BLaER1 (cell line): ENCODE measurements around the gene NT5DC4.

ENCODE experiments used
- H3K27ac ChIP-seq: shearing (Covaris generic); formaldehyde crosslinking; 2 replicates; pipeline ENCODE4 v1.8.1; 2022
- H3K27me3 ChIP-seq: shearing (Covaris generic); formaldehyde crosslinking; 2 replicates; pipeline ENCODE4 v1.8.1; 2022
- H3K36me3 ChIP-seq: shearing (Covaris generic); formaldehyde crosslinking; 2 replicates; pipeline ENCODE4 v1.8.1; 2022
- H3K4me1 ChIP-seq: shearing (Covaris generic); formaldehyde crosslinking; 2 replicates; pipeline ENCODE4 v1.8.1; 2022
- H3K4me2 ChIP-seq: shearing (Covaris generic); formaldehyde crosslinking; 2 replicates; pipeline ENCODE4 v1.8.1; 2022
- H3K4me3 ChIP-seq: shearing (Covaris generic); formaldehyde crosslinking; 2 replicates; pipeline ENCODE4 v1.8.1; 2022
- H3K9ac ChIP-seq: shearing (Covaris generic); formaldehyde crosslinking; 2 replicates; pipeline ENCODE4 v1.8.1; 2022
- H3K9me3 ChIP-seq: shearing (Covaris generic); formaldehyde crosslinking; 2 replicates; pipeline ENCODE4 v1.8.1; 2022
- H4K20me1 ChIP-seq: shearing (Covaris generic); formaldehyde crosslinking; 2 replicates; pipeline ENCODE4 v1.8.1; 2022
- Cebpa-rat ChIP-seq: shearing (Covaris generic); IDR thresholded peaks from 2 replicates; pipeline ENCODE4 v1.8.1; 2022

NT5DC4 gene

DNA sequence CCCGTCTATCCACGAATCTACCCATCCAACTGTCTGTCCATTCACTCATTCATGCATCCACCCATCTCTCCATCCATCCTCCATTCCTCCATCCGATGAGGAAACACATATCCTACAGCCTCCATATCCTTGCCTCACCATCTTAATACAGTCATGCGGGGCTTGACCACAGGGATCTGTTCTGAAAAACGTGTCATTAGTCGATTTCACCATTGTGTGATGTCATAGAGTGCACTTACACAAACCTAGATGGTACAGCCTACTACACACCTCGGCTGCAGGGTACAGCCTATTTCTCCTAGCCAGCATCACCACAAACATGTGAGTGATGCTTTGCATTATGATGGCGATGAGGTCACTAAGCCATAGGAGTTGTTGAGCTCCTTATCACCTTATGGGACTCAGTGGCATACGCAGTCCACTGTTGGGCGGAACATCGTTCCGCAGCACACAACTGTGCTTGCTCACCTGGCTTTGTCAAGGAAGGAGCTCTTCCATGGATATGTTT, 1.9 kb upstream of the NT5DC4 start:
- Histone ChIP-seq H3K4me2 (no peak overlapping the region), H3K4me3 (no peak overlapping the region), H3K9ac (no peak overlapping the region), H3K4me1 (peaks cover 9% of the 10 kb centered on the region), H4K20me1 (no peaks in the 10 kb centered on the region), H3K36me3 (no peaks in the 10 kb centered on the region), H3K27me3 (no peaks in the 10 kb centered on the region), H3K9me3 (no peaks in the 10 kb centered on the region; the same call in 1 of the 2 replicates), H3K27ac (no peak overlapping the region)
- TF ChIP-seq Cebpa-rat: no peak

DNA sequence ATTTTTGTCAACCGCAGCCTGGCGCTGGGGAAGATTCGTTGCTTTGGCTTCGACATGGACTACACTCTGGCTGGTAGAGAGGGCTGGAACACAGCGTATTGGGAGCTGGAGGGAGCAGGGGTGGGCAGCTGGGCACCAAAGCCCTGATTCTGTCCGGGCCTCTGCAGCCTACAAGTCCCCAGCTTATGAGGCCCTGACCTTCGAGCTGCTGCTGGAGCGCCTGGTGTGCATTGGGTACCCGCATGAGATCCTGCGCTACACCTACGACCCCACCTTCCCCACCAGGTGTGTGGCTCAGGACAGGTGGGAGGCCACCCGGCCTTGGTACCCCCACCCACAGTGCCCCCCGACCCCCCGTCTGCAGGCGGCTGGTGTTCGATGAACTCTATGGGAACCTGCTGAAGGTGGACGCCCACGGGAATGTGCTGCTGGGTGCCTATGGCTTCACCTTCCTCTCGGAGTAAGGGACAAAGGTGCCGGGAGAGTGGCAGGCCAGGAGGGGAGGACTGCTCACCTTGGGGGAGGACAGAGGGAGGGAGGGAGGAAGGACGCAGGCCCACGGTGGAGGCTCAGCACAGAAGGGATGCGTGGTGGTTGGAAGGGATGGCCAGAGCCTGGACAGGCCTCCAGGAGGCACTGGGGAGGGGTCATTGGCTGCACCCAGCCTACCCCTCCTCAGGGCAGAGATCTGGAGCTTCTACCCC, 1.2 kb downstream of the NT5DC4 start:
- Histone ChIP-seq H3K27me3 (no peaks in the 10 kb centered on the region), H3K36me3 (no peaks in the 10 kb centered on the region), H3K4me1 (peaks cover 17% of the 10 kb centered on the region), H3K4me2 (no peak overlapping the region), H3K4me3 (no peak overlapping the region), H3K27ac (no peak overlapping the region), H3K9ac (no peak overlapping the region), H4K20me1 (no peaks in the 10 kb centered on the region), H3K9me3 (no peaks in the 10 kb centered on the region; the same call in 1 of the 2 replicates)
- TF ChIP-seq Cebpa-rat: no peak

DNA sequence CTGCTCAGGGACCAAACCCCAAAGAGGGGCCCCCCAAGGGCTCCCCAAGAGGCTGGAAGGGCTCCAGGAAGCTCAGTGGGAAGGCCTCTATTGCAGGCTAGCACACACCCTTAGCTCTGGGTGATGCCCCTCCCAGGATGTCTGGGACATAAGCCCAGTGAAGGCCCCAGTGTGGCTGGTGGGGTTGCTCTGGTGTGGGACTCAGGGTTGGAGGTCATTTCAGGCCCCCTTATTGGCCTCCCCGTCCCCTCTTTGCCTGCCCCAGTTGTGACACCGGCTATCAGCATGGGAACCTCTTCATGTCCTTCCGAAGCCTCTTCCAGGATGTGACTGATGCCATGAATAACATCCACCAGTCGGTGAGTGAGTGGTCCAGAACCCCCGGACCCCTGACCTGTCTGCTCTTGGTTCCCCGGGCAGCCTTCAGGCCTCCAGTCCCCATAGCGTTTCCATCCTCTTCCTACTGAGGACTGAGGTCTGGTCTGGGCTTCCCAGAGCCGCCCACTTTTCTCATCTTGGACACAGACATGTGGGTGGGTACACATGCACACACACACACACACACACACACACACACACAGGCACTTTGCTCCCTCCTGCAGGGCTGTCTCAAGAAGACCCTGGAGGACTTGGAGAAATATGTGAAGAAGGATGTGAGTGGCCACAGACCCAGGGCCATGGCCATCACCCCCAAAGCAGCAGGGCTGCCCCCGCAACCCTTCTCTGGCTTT, 2.2 kb downstream of the NT5DC4 start:
- no peaks in the 10 kb centered on the region for H3K27me3 ChIP-seq
- H3K9me3 ChIP-seq: no peaks in the 10 kb centered on the region
- no peak overlapping the region for H3K9ac ChIP-seq
- H3K4me1 ChIP-seq: peaks cover 17% of the 10 kb centered on the region
- TF ChIP-seq Cebpa-rat: no peak
- H3K4me2 ChIP-seq: no peak overlapping the region
- no peak overlapping the region for H3K27ac ChIP-seq
- no peaks in the 10 kb centered on the region for H3K36me3 ChIP-seq
- no peaks in the 10 kb centered on the region for H4K20me1 ChIP-seq
- H3K4me3 ChIP-seq: no peak overlapping the region

DNA sequence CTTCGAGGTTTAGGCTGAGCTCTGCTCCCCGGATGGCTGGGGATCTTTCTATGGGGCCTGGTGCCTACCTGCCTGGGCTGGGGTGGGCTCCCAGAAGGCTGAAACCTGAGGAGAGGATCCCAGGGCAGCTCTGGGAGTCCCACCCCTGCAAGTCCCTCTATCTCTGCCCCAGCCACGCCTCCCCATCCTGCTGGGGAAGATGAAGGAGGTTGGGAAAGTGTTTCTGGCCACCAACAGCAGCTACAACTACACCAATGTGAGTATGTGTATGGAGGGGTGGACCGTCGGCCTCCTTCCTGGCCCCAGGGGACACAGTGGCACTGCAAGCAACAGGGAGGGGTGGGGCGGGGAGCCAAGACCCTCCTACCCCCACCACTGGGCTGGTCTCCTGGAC, 2.7 kb downstream of the NT5DC4 start:
- no peaks in the 10 kb centered on the region for H3K9me3 ChIP-seq
- no peak overlapping the region for H3K27ac ChIP-seq
- no peak overlapping the region for H3K4me2 ChIP-seq
- no peaks in the 10 kb centered on the region for H3K27me3 ChIP-seq
- H3K9ac ChIP-seq: no peak overlapping the region
- TF ChIP-seq Cebpa-rat: no peak
- no peaks in the 10 kb centered on the region for H4K20me1 ChIP-seq
- peaks cover 20% of the 10 kb centered on the region for H3K4me1 ChIP-seq
- no peaks in the 10 kb centered on the region for H3K36me3 ChIP-seq
- no peak overlapping the region for H3K4me3 ChIP-seq

DNA sequence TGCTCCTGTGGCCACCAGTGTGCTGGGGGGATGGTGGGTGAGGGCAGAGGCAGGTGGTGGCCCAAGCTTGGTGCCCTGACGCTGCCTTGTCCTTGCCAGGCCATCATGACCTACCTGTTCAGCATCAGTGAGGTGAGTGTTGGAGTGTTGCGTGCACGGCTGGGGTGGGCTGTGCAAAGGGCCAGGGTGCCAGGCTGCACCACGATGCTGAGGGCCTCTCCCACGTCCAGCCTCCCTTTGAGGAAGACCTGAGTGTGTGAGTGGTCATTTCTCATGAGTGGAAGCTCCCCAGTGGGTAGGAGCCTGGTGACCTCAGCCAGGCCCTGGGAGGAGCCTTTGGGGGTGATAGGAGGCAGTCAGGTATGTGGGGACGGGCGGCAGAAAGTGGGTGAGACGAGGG, 3.2 kb downstream of the NT5DC4 start:
- Histone ChIP-seq H4K20me1 (no peaks in the 10 kb centered on the region), H3K9ac (no peak overlapping the region), H3K4me2 (no peak overlapping the region), H3K4me3 (no peak overlapping the region), H3K27ac (no peak overlapping the region), H3K27me3 (no peaks in the 10 kb centered on the region), H3K36me3 (no peaks in the 10 kb centered on the region), H3K9me3 (no peaks in the 10 kb centered on the region), H3K4me1 (peaks cover 25% of the 10 kb centered on the region)
- no peak for TF ChIP-seq Cebpa-rat

DNA sequence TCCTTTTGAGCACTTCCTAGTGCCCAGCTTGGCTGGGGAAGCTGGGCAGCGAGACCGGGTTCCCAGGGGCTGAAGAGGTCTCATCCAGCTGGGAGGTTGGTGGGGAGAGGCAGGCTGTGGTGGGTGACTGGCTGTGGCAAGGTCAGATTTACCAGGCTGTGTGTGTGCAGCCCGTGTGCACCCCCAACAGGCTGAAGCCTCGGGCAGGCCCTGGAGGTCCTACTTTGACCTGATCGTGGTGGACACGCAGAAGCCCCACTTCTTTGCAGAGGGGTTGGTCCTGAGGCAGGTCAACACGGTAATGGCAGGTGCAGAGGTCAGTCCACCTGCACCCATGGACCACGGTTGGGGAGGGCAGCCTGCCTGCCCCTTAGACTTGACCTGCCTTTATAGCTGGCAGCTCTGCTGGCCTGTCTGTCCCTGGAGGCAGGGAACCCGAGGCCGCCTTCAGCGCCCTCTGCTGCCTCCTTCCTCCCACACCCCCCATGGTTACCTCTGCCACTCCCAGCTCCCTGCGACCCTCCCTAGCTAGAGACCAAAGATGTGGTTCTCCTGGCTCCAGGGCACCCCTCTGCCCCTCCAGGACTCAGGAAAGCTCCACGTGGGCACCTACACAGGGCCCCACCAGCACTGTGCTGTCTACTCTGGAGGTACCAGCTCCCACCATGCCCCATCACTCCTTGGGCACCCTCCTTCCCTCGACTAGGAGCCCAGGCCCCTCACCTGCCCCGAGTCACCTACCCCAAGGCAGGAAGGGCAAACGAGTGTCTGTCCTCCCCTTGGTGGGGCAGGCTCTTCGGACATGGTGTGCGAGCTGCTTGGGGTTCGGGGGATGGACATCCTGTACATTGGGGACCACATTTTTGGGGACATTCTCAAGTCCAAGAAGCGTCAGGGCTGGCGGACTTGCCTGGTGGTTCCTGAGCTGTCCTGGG, 4.0 kb downstream of the NT5DC4 start:
- Histone ChIP-seq H3K9me3 (no peaks in the 10 kb centered on the region), H4K20me1 (no peaks in the 10 kb centered on the region), H3K9ac (no peak overlapping the region), H3K27me3 (no peaks in the 10 kb centered on the region), H3K36me3 (no peaks in the 10 kb centered on the region), H3K4me1 (peaks cover 33% of the 10 kb centered on the region), H3K4me3 (no peak overlapping the region), H3K4me2 (no peak overlapping the region), H3K27ac (no peak overlapping the region)
- TF ChIP-seq Cebpa-rat: no peak

DNA sequence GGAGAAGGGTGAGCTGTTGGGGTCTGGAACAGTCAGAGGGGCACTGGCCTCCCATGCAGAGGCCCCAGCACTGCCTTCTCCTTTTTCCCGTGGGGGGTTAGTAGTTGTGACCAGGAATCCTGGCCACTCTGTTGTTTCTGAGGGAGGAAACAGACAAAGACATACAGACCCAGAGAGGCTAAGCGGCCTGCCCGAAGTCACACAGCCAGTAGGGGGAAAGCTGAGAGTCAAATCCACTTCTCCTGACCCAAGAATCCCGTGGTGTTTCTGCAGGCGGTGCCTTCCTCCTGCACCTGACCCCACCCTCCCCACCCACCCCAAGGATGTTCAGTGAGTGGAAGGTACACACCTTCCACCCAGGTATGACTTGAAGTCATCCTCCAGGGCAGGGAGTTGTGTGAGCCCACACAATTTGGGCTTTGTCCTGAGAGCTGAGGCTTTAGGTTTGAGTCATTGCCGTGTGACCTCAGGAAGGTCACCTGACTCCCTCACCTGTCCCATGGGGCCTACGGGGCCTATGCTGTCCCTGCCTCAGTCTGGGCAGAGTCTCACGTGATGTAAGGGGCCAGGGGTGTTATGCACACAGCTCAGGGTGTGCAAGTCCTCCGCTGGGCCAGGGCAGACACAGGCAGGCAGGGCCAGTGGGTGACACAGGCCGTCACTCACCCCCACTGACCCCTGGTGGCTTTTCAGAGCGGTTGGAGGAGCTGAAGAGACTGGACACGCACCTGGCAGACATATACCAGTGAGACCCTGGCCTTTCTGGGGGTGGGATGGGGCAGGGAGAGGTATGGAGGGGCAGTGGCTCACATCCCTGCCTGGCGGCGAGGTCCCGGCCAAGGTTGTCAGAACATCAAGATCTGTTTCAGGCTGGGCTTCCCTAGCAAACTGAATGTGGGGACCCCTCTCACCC, 5.0 kb downstream of the NT5DC4 start:
- H3K4me2 ChIP-seq: peak overlapping the region; percentile 25
- H3K9me3 ChIP-seq: no peaks in the 10 kb centered on the region
- no peak overlapping the region for H3K9ac ChIP-seq

DNA sequence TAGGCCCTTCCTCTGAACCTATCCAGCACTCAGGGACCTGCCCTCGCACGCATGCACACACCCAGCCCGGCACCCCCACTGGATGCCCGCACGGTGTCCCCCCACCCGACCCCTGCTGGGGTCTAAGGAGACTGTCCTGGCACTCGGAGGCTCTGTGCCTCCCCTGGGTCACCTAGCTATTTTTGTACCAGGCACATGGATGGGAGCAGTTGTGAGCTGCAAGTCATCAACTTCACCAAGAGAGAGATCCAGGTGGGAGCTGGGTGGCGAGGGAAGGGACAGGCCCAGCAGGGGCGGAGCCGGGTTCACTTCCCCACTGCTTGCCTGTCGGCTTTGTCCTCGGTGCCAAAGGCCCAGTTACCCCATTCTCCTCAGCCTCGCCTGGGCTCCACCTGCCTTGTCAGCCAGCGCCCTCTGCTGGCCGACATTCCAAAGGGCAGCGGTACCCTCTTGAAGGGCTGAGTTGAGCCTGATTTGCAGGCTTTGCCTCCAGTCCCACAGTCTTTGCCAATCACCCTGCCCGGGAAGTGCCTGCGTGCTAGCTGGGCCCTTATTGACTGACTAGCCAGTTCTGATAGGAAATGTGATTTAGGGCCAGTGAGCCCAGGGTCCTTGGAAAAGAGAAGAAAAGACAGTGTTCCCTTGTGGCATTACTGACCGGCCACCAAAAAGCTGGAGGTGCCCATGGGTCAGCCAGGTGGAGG, 5.8 kb downstream of the NT5DC4 start:
- Histone ChIP-seq H3K9ac (no peak overlapping the region), H3K27me3 (no peaks in the 10 kb centered on the region), H3K27ac (peak overlapping the region; percentile 11), H3K4me3 (no peak overlapping the region), H3K9me3 (no peaks in the 10 kb centered on the region), H3K4me2 (peak overlapping the region; percentile 25), H3K36me3 (no peaks in the 10 kb centered on the region), H3K4me1 (peaks cover 24% of the 10 kb centered on the region), H4K20me1 (no peaks in the 10 kb centered on the region)
- no peak for TF ChIP-seq Cebpa-rat

More for the DNA sequence above, 5.0 kb downstream of the NT5DC4 start:
- no peaks in the 10 kb centered on the region for H3K36me3 ChIP-seq
- no peaks in the 10 kb centered on the region for H3K27me3 ChIP-seq
- no peak for TF ChIP-seq Cebpa-rat
- H4K20me1 ChIP-seq: no peaks in the 10 kb centered on the region
- H3K27ac ChIP-seq: peak overlapping the region; percentile 11; the same call in 1 of the 2 replicates
- H3K4me3 ChIP-seq: no peak overlapping the region
- peaks cover 25% of the 10 kb centered on the region for H3K4me1 ChIP-seq
